ENCODE measurements around the gene ST13.

The ST13 gene

DNA sequence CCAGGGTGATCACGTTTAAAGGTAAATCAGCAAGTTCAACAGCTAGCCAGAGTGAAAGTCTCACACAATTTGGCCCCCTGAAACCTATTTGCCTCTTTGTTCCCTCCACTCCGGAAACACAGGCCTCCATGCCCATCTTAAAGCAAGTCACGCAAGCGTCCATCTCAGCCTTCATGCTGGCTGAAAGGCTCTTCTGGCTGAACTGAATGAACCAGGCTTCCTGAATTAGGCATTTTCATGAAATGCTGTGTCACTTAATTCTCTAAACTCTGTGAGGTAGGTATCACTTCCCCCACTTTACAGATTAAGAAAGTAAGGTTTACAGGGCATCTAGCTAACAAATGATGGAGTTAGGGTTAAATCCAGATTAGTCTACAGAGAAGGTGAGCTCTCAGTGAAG lies 38.7 kb downstream of the ST13 start (continued):
- TF ChIP-seq SP2 (tag by site-specific recombination; IDR thresholded peaks at IDR 0.05) = no peak
- TF ChIP-seq YY1 (tag by site-specific recombination; IDR thresholded peaks at IDR 0.05) = no peak
- TF ChIP-seq, protein P1, sequence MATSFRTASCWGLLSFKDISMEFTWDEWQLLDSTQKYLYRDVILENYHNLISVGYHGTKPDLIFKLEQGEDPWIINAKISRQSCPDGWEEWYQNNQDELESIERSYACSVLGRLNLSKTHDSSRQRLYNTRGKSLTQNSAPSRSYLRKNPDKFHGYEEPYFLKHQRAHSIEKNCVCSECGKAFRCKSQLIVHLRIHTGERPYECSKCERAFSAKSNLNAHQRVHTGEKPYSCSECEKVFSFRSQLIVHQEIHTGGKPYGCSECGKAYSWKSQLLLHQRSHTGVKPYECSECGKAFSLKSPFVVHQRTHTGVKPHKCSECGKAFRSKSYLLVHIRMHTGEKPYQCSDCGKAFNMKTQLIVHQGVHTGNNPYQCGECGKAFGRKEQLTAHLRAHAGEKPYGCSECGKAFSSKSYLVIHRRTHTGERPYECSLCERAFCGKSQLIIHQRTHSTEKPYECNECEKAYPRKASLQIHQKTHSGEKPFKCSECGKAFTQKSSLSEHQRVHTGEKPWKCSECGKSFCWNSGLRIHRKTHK (tag by site-specific recombination; IDR thresholded peaks at IDR 0.05) = no peak
- no peak for TF ChIP-seq ZNF792 (tag by site-specific recombination; IDR thresholded peaks at IDR 0.05)
- no peak for TF ChIP-seq ZNF266 (tag by site-specific recombination; IDR thresholded peaks at IDR 0.05; ENCODE audit: low read depth)
- TF ChIP-seq KLF8 (tag by site-specific recombination; IDR thresholded peaks at IDR 0.05) = no peak
- no peak for TF ChIP-seq ZNF366 (tag by site-specific recombination; conservative IDR thresholded peaks at IDR 0.05)
- TF ChIP-seq ZNF555 (tag by site-specific recombination; conservative IDR thresholded peaks at IDR 0.05) = no peak
- TF ChIP-seq, protein P2, sequence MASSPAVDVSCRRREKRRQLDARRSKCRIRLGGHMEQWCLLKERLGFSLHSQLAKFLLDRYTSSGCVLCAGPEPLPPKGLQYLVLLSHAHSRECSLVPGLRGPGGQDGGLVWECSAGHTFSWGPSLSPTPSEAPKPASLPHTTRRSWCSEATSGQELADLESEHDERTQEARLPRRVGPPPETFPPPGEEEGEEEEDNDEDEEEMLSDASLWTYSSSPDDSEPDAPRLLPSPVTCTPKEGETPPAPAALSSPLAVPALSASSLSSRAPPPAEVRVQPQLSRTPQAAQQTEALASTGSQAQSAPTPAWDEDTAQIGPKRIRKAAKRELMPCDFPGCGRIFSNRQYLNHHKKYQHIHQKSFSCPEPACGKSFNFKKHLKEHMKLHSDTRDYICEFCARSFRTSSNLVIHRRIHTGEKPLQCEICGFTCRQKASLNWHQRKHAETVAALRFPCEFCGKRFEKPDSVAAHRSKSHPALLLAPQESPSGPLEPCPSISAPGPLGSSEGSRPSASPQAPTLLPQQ (tag by site-specific recombination; IDR thresholded peaks at IDR 0.05) = no peak

DNA sequence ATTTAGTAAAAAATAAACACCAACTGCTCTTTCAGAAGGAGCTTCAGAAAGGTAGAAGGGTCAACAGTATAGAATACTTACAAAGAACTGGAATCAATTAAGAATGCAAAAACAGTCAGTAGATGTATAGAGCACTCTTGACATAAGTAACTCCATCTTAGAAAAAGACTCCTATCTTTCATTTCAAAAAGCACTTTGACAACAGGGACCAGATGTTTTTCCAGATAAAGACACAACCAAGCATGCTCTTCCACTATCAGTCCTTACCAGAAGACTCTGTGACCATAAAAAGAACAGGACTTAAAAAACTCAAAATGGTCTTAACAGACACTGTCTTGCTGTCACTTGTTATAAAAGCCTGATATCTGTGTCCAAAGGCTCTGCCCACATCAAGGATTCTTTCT lies 42.5 kb downstream of the ST13 start:
- Histone ChIP-seq H3K4me1 (ENCODE audit: control insufficient read depth, insufficient read depth, low read length) (peaks cover 3% of the 10 kb centered on the region; the same call in 1 of the 2 replicates), H3K36me3 (ENCODE audit: control insufficient read depth in 2 of 2, insufficient read depth in 1 of 2, low read length in 2 of 2) (peaks cover 3 to 14% of the 10 kb centered on the region in 2 experiments; a peak in 2 of 3 replicates), H3K9me3 (ENCODE audit: control insufficient read depth, insufficient read depth, low read depth, low read length) (no peaks in the 10 kb centered on the region), H3K4me3 (ENCODE audit: low read depth, low read length) (no peak overlapping the region), H3K27ac (ENCODE audit: extremely low read depth, low read depth, low read length) (no peak overlapping the region)
- CTCF ChIA-PET = interaction anchor here (0.6 kb wide), 2 partner anchors 62 to 355 kb away, joined by 3 to 4 read pairs; no protein-coding TSS in a partner anchor
- POLR2A ChIA-PET = no interaction called here
- TF ChIP-seq ZNF792 (tag by site-specific recombination; IDR thresholded peaks at IDR 0.05) = no peak
- TF ChIP-seq ZBTB1 (tag by site-specific recombination; IDR thresholded peaks at IDR 0.05) = no peak
- no peak for TF ChIP-seq CTCF (tag by site-specific recombination; IDR thresholded peaks at IDR 0.05)
- TF ChIP-seq ZNF791 (tag by site-specific recombination; IDR thresholded peaks at IDR 0.05) = no peak
- no peak for TF ChIP-seq ZNF398 (tag by site-specific recombination; IDR thresholded peaks at IDR 0.05)
- TF ChIP-seq ZSCAN4 (tag by site-specific recombination; IDR thresholded peaks at IDR 0.05) = no peak
- TF ChIP-seq KLF9 (tag by site-specific recombination; IDR thresholded peaks at IDR 0.05; ENCODE audit: low read depth) = no peak
- TF ChIP-seq ZSCAN16 (tag by site-specific recombination; IDR thresholded peaks at IDR 0.05) = no peak
- no peak for TF ChIP-seq ZFP3 (tag by site-specific recombination; IDR thresholded peaks at IDR 0.05; ENCODE audit: low read depth)
- no peak for TF ChIP-seq ZSCAN30 (tag by site-specific recombination; IDR thresholded peaks at IDR 0.05)
- no peak for TF ChIP-seq HOXA7 (CRISPR knock-in tag; IDR thresholded peaks at IDR 0.05; ENCODE audit: borderline replicate concordance)
- no peak for TF ChIP-seq ZSCAN18 (tag by site-specific recombination; IDR thresholded peaks at IDR 0.05)
- TF ChIP-seq KLF10 (tag by site-specific recombination; IDR thresholded peaks at IDR 0.05) = no peak
- TF ChIP-seq ZNF335 (tag by site-specific recombination; conservative IDR thresholded peaks at IDR 0.05) = no peak
- TF ChIP-seq ZNF394 (tag by site-specific recombination; IDR thresholded peaks at IDR 0.05; ENCODE audit: borderline replicate concordance) = no peak

Data from HEK293 (cell line).